Urinary bladder (tissue), 4 donors: Measurements from ENCODE around the gene ZNF527. TPM values are rescaled to one million over a fixed set of nuclear protein-coding genes. Genes with fewer than 3 reads are reported as not detected.
"Not testable (repeated sequence)": the region's sequence is repeated elsewhere in the genome, so short reads cannot be mapped to it uniquely, and the experiment has no call there.

Source experiments
- DNase-seq: peaks from one replicate; pipeline ENCODE4 v3.0.0-alpha.2; 2015; ENCODE audit errors: extremely low spot score
- H3K27ac ChIP-seq: one replicate; pipeline ENCODE4 v1.5.1; 2013; ENCODE audit warnings: low read depth, mild to moderate bottlenecking, moderate library complexity
- H3K36me3 ChIP-seq: one replicate; pipeline ENCODE4 v1.6.1; 2013; ENCODE audit warnings: mild to moderate bottlenecking, moderate library complexity; ENCODE audit not compliant: insufficient read depth
- H3K4me1 ChIP-seq: one replicate; pipeline ENCODE4 v1.6.1; 2013; ENCODE audit warnings: mild to moderate bottlenecking, moderate library complexity; ENCODE audit not compliant: insufficient read depth
- H3K4me3 ChIP-seq: one replicate; pipeline ENCODE4 v1.5.1; 2013; ENCODE audit warnings: low read depth, low read length
- WGBS: extraction: QIAGEN DNeasy Blood & Tissue Kit; methylation state at CpG from one replicate; pipeline ENCODE4 v1.1.7; 2013; 5-methylcytosine and 5-hydroxymethylcytosine counted together
- polyA plus RNA-seq: library from polyadenylated mRNA; stranded (reverse); fragments of 200-250 nt; gene quantifications from one replicate; pipeline ENCODE4 v1.2.3, GENCODE V29; 2013
- total RNA-seq: library from RNA; depleted of rRNA; stranded (reverse); fragments of >200 nt; gene quantifications from one replicate; pipeline ENCODE4 v1.2.3, GENCODE V29; 2014
- donor health status: healthy with polysubstance abuse.
- donor health status: healthy.

The ZNF527 gene
- total and polyA plus RNA-seq, 2 donors = 5.3 to 17.2 TPM

- not testable (repeated sequence) for H3K4me1 ChIP-seq, DNase-seq, H3K27ac ChIP-seq, H3K4me3 ChIP-seq
- H3K36me3 ChIP-seq = peaks cover 12% of the 10 kb centered on the region
- 96% methylated on average over 6 of the region's 6 CpGs for WGBS
These were observed 20.5 kb downstream of the ZNF527 start for GRCh38 chr19:37391399-37391798.

GRCh38 chr19:37401078-37401477 is 30.2 kb downstream of the ZNF527 start:
- no peaks in the 10 kb centered on the region for H3K4me1 ChIP-seq
- no peak for DNase-seq
- H3K36me3 ChIP-seq = no peaks in the 10 kb centered on the region
- H3K4me3 ChIP-seq = no peak overlapping the region
- no peak overlapping the region for H3K27ac ChIP-seq
- 96% methylated on average over 1 of the region's 1 CpG for WGBS

GRCh38 chr19:37403403-37403802 is 32.5 kb downstream of the ZNF527 start:
- Histone ChIP-seq H3K4me1 (no peaks in the 10 kb centered on the region), H3K36me3 (no peaks in the 10 kb centered on the region), H3K27ac (no peak overlapping the region), H3K4me3 (no peak overlapping the region)
- WGBS = 53% methylated on average over 34 of the region's 34 CpGs
- DNase-seq = no peak

- not testable (repeated sequence) for H3K4me1 ChIP-seq, DNase-seq, H3K4me3 ChIP-seq, H3K36me3 ChIP-seq, H3K27ac ChIP-seq
- WGBS = 90% methylated on average over 6 of the region's 6 CpGs
These were observed 35.4 kb downstream of the ZNF527 start for GRCh38 chr19:37406140-37406846.

- Histone ChIP-seq H3K4me3 (no peak overlapping the region), H3K36me3 (no peaks in the 10 kb centered on the region), H3K27ac (no peak overlapping the region), H3K4me1 (no peaks in the 10 kb centered on the region)
- WGBS = 97% methylated on average over 2 of the region's 2 CpGs
- DNase-seq = no peak
These were observed 41.8 kb downstream of the ZNF527 start for GRCh38 chr19:37412700-37413099.

GRCh38 chr19:37413313-37414084 is 42.6 kb downstream of the ZNF527 start:
- 96% methylated on average over 1 of the region's 1 CpG for WGBS

More at GRCh38 chr19:37413313-37414084, 42.6 kb downstream of the ZNF527 start:
- DNase-seq = no peak
- Histone ChIP-seq H3K36me3 (no peaks in the 10 kb centered on the region), H3K27ac (no peak overlapping the region), H3K4me1 (no peaks in the 10 kb centered on the region), H3K4me3 (no peak overlapping the region)

Other genes starting within 250 kb of the ZNF527 start
- gene ZNF585A, start 198.4 kb upstream of the ZNF527 start, total RNA-seq = 17.3 TPM
- 11.5 TPM for gene ZNF585A, start 198.4 kb upstream of the ZNF527 start, polyA plus RNA-seq
- 32.2 TPM for gene ZNF585B, start 160.6 kb upstream of the ZNF527 start, total RNA-seq
- 11.7 TPM for gene ZNF585B, start 160.6 kb upstream of the ZNF527 start, polyA plus RNA-seq
- gene ZNF383, start 152.9 kb upstream of the ZNF527 start, total RNA-seq = 14.9 TPM
- 5.1 TPM for gene ZNF383, start 152.9 kb upstream of the ZNF527 start, polyA plus RNA-seq
- gene ZNF569, start 96.3 kb downstream of the ZNF527 start, total RNA-seq = 14.8 TPM
- gene ZNF569, start 96.3 kb downstream of the ZNF527 start, polyA plus RNA-seq = 4.3 TPM
- 16.3 TPM for gene ZNF570, start 98.3 kb downstream of the ZNF527 start, total RNA-seq
- 3.9 TPM for gene ZNF570, start 98.3 kb downstream of the ZNF527 start, polyA plus RNA-seq
- gene ZNF793, start 135.8 kb downstream of the ZNF527 start, total RNA-seq = 16.8 TPM
- gene ZNF793, start 135.8 kb downstream of the ZNF527 start, polyA plus RNA-seq = 3.9 TPM
- gene ZNF571, start 223.7 kb downstream of the ZNF527 start, total RNA-seq = 17.4 TPM
- 3.5 TPM for gene ZNF571, start 223.7 kb downstream of the ZNF527 start, polyA plus RNA-seq
- 6.1 TPM for gene ZNF540, start 223.8 kb downstream of the ZNF527 start, total RNA-seq
- gene ZNF540, start 223.8 kb downstream of the ZNF527 start, polyA plus RNA-seq = 6.2 TPM